Lower lobe of right lung (tissue), 2 donors: ENCODE measurements around the gene MYO10. TPM values are rescaled to one million over a fixed set of nuclear protein-coding genes. Genes with fewer than 3 reads are reported as not detected.
"Not testable (repeated sequence)": the region's sequence is repeated elsewhere in the genome, so short reads cannot be mapped to it uniquely, and the experiment has no call there.

Source experiments
- ATAC-seq, 2 donors: fragments of 200-7000 bp; cut with Tn5 transposase; one replicate each; pipeline ENCODE4 v1.9.1; 2020 to 2022; ENCODE audit warnings: mild to moderate bottlenecking in 2 of 2, moderate library complexity in 2 of 2
- DNase-seq: peaks from one replicate; pipeline ENCODE4 v3.0.0-alpha.2; 2020
- H3K27ac ChIP-seq: fragments of 200-600 bp; one replicate; pipeline ENCODE4 v1.8.0; 2022
- H3K27me3 ChIP-seq: fragments of 200-600 bp; one replicate; pipeline ENCODE4 v1.8.0; 2022; ENCODE audit warnings: low read depth
- H3K36me3 ChIP-seq: fragments of 200-600 bp; one replicate; pipeline ENCODE4 v1.8.0; 2022; ENCODE audit warnings: mild to moderate bottlenecking
- H3K4me1 ChIP-seq: fragments of 200-600 bp; one replicate; pipeline ENCODE4 v1.8.0; 2022
- H3K4me3 ChIP-seq: fragments of 200-600 bp; one replicate; pipeline ENCODE4 v1.8.0; 2022; ENCODE audit warnings: mild to moderate bottlenecking
- H3K9me3 ChIP-seq: fragments of 200-600 bp; one replicate; pipeline ENCODE4 v1.8.0; 2022
- intact Hi-C: fragments of 100-400 bp; cut with DNase I; formaldehyde crosslinking; loops from one replicate; pipeline ENCODE4 v1.11.0; 2022
- long read RNA-seq: library from polyadenylated mRNA; unstranded; transcript quantifications from one replicate; pipeline ENCODE4 v2.0.0, GENCODE V29; 2021
- total RNA-seq: library from RNA; stranded (reverse); fragmentation: NEBNext Ultra II Directional; extraction: Animal tissue kit (Norgen Biotek cat#: 25700); gene quantifications from one replicate; pipeline ENCODE4 v1.2.1, GENCODE V29; 2021
- TF ChIP-seq, protein P1 (sequence below): fragments of 200-600 bp; IDR thresholded peaks from one replicate; pipeline ENCODE4 v1.8.0; 2022; ENCODE audit warnings: antibody characterized with exemption, mild to moderate bottlenecking
- donor health status: DM: no; HTN: yes; CAD: no; lungs with severe emphysema.

Gene MYO10
- 51.5 TPM for total RNA-seq
- long read RNA-seq, partial matches to known transcripts: 34 of 44 reads
- long read RNA-seq, other reads (novel, unspliced or antisense): 10 of 44 reads

DNA sequence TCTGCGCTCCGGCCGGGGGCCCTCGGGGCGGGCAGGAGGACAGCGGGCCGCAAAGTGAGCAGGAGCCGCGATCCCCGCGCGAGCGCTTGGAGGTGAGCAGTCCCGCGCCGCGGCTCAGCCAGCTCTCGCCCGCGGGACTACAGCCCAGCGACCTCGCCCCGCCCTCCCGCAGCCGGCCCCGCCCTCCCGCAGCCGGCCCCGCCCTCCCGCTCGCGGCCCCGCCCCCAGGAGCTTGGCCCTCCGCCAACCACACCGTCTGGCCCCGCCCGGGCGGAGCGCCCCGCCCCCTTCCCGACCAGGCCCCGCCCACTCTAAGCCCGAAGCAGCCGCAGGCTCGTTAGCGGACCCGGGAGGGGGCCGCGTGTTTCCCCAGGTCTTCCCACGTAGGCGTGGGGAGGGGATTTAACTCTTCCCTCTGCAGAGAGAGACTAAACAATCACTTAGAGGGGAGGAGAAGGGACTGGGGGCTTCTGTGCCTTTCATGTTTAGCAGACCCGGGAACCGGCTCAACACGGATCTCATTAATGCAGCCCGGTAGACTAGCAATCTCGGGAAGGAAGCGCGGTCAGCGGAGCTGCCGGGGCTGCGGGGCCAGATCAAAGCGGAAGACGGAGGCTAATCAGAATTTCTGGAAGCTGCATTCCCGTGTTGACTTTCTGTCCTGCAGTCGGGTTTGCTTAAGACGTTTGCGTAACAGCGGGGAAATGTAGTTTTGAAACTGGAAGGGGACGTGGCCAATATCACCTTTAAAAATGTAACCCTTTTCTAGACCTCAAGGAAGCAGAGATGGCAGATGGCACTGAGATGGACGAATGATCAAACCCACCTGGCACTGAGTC, at the start of gene MYO10:
Gene MYO10 (minus strand): TSS at position 139 of the 839 bp plus-strand sequence. CDS start 480 bp downstream, outside the sequence.
- peak; percentile 89 to 92 for ATAC-seq
- Histone ChIP-seq H3K27ac (peak within 1 kb of the TSS; percentile 86), H3K9me3 (no peaks in the 10 kb centered on the region), H3K4me3 (peak within 1 kb of the TSS; percentile 76), H3K27me3 (no peaks in the 10 kb centered on the region), H3K4me1 (peaks cover 35% of the 10 kb centered on the region), H3K36me3 (no peaks in the 10 kb centered on the region)
- peak; percentile 83 for DNase-seq
- intact Hi-C loops: loop anchor here (10.0 kb wide), 1 partner anchor 198 kb away; no protein-coding TSS in a partner anchor
- TF ChIP-seq, protein P1, sequence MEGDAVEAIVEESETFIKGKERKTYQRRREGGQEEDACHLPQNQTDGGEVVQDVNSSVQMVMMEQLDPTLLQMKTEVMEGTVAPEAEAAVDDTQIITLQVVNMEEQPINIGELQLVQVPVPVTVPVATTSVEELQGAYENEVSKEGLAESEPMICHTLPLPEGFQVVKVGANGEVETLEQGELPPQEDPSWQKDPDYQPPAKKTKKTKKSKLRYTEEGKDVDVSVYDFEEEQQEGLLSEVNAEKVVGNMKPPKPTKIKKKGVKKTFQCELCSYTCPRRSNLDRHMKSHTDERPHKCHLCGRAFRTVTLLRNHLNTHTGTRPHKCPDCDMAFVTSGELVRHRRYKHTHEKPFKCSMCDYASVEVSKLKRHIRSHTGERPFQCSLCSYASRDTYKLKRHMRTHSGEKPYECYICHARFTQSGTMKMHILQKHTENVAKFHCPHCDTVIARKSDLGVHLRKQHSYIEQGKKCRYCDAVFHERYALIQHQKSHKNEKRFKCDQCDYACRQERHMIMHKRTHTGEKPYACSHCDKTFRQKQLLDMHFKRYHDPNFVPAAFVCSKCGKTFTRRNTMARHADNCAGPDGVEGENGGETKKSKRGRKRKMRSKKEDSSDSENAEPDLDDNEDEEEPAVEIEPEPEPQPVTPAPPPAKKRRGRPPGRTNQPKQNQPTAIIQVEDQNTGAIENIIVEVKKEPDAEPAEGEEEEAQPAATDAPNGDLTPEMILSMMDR: no peak

DNA sequence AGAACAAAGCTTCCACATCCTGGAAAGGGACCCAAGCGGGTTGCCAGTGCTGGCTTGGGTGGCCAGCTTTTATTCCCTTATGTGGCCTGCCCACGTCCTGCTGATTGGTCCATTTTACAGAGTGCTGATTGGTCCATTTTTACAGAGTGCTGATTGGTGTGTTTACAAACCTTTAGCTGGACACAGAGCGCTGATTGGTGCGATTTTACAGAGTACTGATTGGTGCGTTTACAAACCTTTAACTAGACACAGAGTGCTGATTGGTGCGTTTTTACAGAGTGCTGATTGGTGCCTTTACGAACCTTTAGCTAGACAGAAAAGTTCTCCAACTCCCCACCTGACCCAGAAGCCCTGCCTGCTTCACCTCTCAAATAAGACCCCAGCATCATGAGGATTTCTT, 49.2 kb upstream of the MYO10 start:
- H3K4me3 ChIP-seq, intact Hi-C loops, H3K36me3 ChIP-seq, H3K27ac ChIP-seq, H3K9me3 ChIP-seq, H3K4me1 ChIP-seq, H3K27me3 ChIP-seq, ATAC-seq, DNase-seq: not testable (repeated sequence)

DNA sequence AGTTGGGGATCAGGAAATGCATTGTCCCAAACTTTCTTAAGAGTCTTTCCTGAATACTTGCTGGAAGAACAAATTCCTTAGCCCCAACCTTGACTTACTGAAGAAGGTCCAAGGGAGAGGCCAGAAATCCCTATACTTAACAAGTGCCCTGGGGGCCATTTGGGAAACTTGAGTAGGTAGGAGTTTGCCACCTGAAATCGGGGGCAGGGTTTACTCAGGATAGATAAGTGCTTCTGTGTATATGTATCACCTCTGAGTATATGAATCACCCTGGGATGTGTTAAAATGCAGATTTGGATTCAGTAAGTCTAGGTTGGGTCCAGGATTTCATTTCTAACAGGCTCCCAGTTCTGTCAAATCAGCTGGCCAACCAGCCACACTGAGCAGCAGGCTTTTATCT, 47.9 kb upstream of the MYO10 start:
- Histone ChIP-seq H3K9me3 (no peaks in the 10 kb centered on the region), H3K36me3 (no peaks in the 10 kb centered on the region), H3K4me1 (no peaks in the 10 kb centered on the region), H3K4me3 (no peak overlapping the region), H3K27ac (no peak overlapping the region), H3K27me3 (no peaks in the 10 kb centered on the region)
- no peak for DNase-seq
- ATAC-seq: no peak
- intact Hi-C loops: no loop called here
- TF ChIP-seq, protein P1: no peak

DNA sequence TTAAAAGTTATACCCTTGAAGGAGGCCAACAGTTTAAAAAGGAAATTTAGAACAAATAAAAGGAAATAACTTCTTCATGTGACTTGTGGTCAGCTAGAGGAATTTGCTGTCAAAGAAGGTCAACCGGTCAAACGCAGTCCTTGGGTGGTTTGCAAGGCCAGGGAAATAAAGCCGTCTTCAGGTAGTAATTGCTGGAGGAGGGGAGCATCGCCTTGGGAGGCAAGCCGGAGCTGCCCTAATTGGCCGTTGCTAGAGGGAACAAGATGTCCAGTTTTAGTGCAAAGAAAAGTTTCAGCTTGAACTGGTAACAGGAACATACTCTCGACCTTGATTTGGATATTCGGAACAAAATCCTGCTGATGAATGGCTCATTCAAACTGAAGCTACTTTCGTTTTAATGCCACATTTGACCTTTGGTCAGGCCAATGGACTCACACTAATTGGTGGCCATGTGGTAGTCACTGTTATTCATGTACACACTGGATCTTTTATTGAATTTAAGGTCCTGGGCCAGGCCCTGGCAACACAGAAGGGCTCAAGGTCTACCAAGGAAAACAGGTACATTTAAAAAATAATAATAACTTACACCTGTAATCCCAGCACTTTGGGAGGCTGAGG, 47.0 kb upstream of the MYO10 start:
- H3K4me1 ChIP-seq: no peaks in the 10 kb centered on the region
- no peaks in the 10 kb centered on the region for H3K36me3 ChIP-seq
- DNase-seq: no peak
- H3K4me3 ChIP-seq: no peak overlapping the region
- TF ChIP-seq, protein P1: no peak
- no peak overlapping the region for H3K27ac ChIP-seq
- no peak for ATAC-seq
- H3K27me3 ChIP-seq: no peaks in the 10 kb centered on the region
- intact Hi-C loops: no loop called here
- no peaks in the 10 kb centered on the region for H3K9me3 ChIP-seq

DNA sequence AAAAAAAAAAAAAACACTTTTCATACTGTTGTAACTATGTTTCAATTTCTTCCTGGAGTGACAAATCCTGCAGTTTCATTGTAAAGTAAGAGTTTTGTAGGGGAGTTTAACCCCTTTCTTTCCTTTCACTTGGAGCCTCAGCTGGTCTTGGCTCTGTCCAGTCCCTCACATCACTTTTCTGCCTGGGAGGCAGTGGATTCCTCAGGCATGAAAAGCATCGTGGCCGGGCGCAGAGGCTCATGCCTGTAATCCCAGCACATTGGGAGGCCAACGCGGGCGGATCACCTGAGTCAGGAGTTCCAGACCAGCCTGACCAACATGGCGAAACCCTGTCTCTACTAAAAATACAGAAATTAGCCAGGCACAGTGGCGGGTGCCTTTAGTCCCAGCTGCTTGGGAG, 45.6 kb upstream of the MYO10 start:
- no peaks in the 10 kb centered on the region for H3K9me3 ChIP-seq
- TF ChIP-seq, protein P1: no peak
- ATAC-seq: no peak
- no peak overlapping the region for H3K4me3 ChIP-seq
- H3K36me3 ChIP-seq: no peaks in the 10 kb centered on the region
- no peak for DNase-seq
- no peaks in the 10 kb centered on the region for H3K27me3 ChIP-seq
- intact Hi-C loops: no loop called here
- no peaks in the 10 kb centered on the region for H3K4me1 ChIP-seq
- H3K27ac ChIP-seq: no peak overlapping the region

DNA sequence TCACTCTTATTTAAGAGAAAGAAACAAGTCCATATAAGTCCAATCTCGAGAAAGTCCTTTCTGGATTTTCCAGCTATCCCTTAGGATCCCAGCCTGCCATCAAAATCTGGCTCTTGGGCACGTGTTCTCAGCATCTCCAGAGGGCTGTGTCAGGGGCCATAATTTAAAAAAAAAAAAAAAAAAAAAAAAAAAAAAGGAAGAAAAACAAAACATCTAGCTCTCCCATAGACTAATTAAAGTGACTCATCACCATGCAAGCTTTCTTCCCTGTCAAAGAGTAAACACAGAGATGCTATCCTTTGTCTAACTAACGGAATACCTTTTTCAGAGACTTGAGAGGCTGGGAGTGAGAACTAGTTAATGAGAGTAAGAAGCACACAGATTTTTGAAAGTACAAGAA, 44.9 kb upstream of the MYO10 start:
- intact Hi-C loops: no loop called here
- ATAC-seq: no peak
- no peaks in the 10 kb centered on the region for H3K27me3 ChIP-seq
- no peaks in the 10 kb centered on the region for H3K4me1 ChIP-seq
- no peak overlapping the region for H3K27ac ChIP-seq
- no peaks in the 10 kb centered on the region for H3K36me3 ChIP-seq
- no peaks in the 10 kb centered on the region for H3K9me3 ChIP-seq
- DNase-seq: no peak
- no peak overlapping the region for H3K4me3 ChIP-seq
- TF ChIP-seq, protein P1: no peak
